WI38 (cell line): ENCODE results near the gene SPATA31D4.
"Not testable (repeated sequence)": the region's sequence is repeated elsewhere in the genome, so short reads cannot be mapped to it uniquely, and the experiment has no call there.

ENCODE experiments used
- H3K4me3 ChIP-seq: 2 replicates; pipeline ENCODE4 v1.5.1; 2011; ENCODE audit warnings: low read depth, mild to moderate bottlenecking, control low read depth, low read length
- CTCF ChIP-seq: IDR thresholded peaks from 2 replicates; pipeline ENCODE4 v1.5.1; 2012; ENCODE audit warnings: low read depth, mild to moderate bottlenecking, control low read depth, low read length

Gene SPATA31D4

GRCh38 chr9:81928305-81928704, at the start of gene SPATA31D4:
Gene SPATA31D4 (plus strand): TSS chr9:81928428. CDS start chr9:81928514, 86 bp downstream.
- not testable (repeated sequence) for H3K4me3 ChIP-seq

GRCh38 chr9:81878530-81878929, 49.7 kb upstream of the SPATA31D4 start:
- no peak for TF ChIP-seq CTCF
- H3K4me3 ChIP-seq = no peak overlapping the region

- no peak for TF ChIP-seq CTCF
- H3K4me3 ChIP-seq = no peak overlapping the region
Measured at GRCh38 chr9:81879501-81879916, 48.7 kb upstream of the SPATA31D4 start.

GRCh38 chr9:81885602-81886001, 42.6 kb upstream of the SPATA31D4 start:
- no peak for TF ChIP-seq CTCF
- H3K4me3 ChIP-seq = no peak overlapping the region

- no peak overlapping the region for H3K4me3 ChIP-seq
- no peak for TF ChIP-seq CTCF
Measured at GRCh38 chr9:81886665-81887064, 41.6 kb upstream of the SPATA31D4 start.

- H3K4me3 ChIP-seq = no peak overlapping the region
- TF ChIP-seq CTCF = no peak
Measured at GRCh38 chr9:81890104-81890503, 38.1 kb upstream of the SPATA31D4 start.

GRCh38 chr9:81892440-81892839, 35.8 kb upstream of the SPATA31D4 start:
- TF ChIP-seq CTCF = no peak
- H3K4me3 ChIP-seq = no peak overlapping the region

- H3K4me3 ChIP-seq = no peak overlapping the region
Measured at GRCh38 chr9:81893929-81894328, 34.3 kb upstream of the SPATA31D4 start.

More at GRCh38 chr9:81893929-81894328, 34.3 kb upstream of the SPATA31D4 start:
- no peak for TF ChIP-seq CTCF
